SK-N-SH (cell line): Measurements from ENCODE around the gene CRACR2A. TPM values are rescaled to one million over a fixed set of nuclear protein-coding genes. Genes with fewer than 3 reads are reported as not detected.

Source experiments
- CTCF ChIA-PET: fragments of 300-600, 350-600 bp; formaldehyde crosslinking; extraction: SDS; loops from one replicate; lab custom pipeline; 2021; lab: Yijun Ruan, JAX
- POLR2A ChIA-PET: fragments of 350-600 bp; sonication (Branson Sonifier 250); formaldehyde crosslinking; extraction: SDS; loops from one replicate; lab custom pipeline; 2020; ENCODE audit warnings: antibody characterized with exemption, inconsistent platforms; lab: Yijun Ruan, JAX
- DNase-seq: peaks from one replicate; pipeline ENCODE4 v3.0.0; 2012
- H2AFZ ChIP-seq: fragments of 200-600 bp; sonication (generic); 2 replicates; pipeline ENCODE4 v1.8.1; 2016; ENCODE audit warnings: antibody characterized with exemption, mild to moderate bottlenecking, low read depth
- H3F3A ChIP-seq: fragments of 200-600 bp; sonication (generic); replicated peaks from 2 replicates; pipeline ENCODE3; 2016; ENCODE audit warnings: antibody characterized with exemption, mild to moderate bottlenecking; ENCODE audit not compliant: insufficient read depth
- H3K27ac ChIP-seq, 2 experiments: fragments of 200-500 bp in 1 of 2; fragments of 200-600 bp in 1 of 2; sonication (Bioruptor generic) in 1 of 2; sonication (generic), shearing (Covaris generic) in 1 of 2; 2 replicates each; pipeline versions ENCODE4 v1.5.1 to v1.6.1; 2014 to 2016; ENCODE audit warnings: low read depth in 2 of 2, inconsistent platforms in 1 of 2, low read length in 1 of 2, mild to moderate bottlenecking in 1 of 2, mixed read lengths in 1 of 2
- H3K27me3 ChIP-seq: fragments of 200-600 bp; sonication (generic), shearing (Covaris generic); 2 replicates; pipeline ENCODE4 v1.6.1; 2016; ENCODE audit warnings: mixed run types; ENCODE audit not compliant: insufficient read depth
- H3K36me3 ChIP-seq, 2 experiments: fragments of 200-500 bp in 1 of 2; fragments of 200-600 bp in 1 of 2; sonication (Bioruptor generic) in 1 of 2; sonication (generic) in 1 of 2; replicated peaks in 1 of 2; 2 replicates each; pipeline versions ENCODE3 to v1.5.1; 2014 to 2016; ENCODE audit warnings: low read length in 1 of 2, mild to moderate bottlenecking in 1 of 2; ENCODE audit not compliant: insufficient read depth in 2 of 2, control insufficient read depth in 1 of 2
- H3K4me1 ChIP-seq, 2 experiments: fragments of 200-500 bp in 1 of 2; fragments of 200-600 bp in 1 of 2; sonication (Bioruptor generic) in 1 of 2; sonication (generic), shearing (Covaris generic) in 1 of 2; 2 replicates each; pipeline versions ENCODE4 v1.5.1 to v1.6.1; 2014 to 2016; ENCODE audit warnings: low read depth in 1 of 2, low read length in 1 of 2, mixed run types in 1 of 2; ENCODE audit not compliant: insufficient read depth in 2 of 2, control insufficient read depth in 1 of 2
- H3K4me2 ChIP-seq: fragments of 200-600 bp; sonication (generic), shearing (Covaris generic); 2 replicates; pipeline ENCODE4 v1.6.1; 2017; ENCODE audit warnings: mixed run types
- H3K4me3 ChIP-seq, 2 experiments: fragments of 200-500 bp in 1 of 2; fragments of 200-600 bp in 1 of 2; sonication (Bioruptor generic) in 1 of 2; sonication (generic), shearing (Covaris generic) in 1 of 2; 2 replicates each; pipeline versions ENCODE4 v1.5.1 to v1.8.1; 2014 to 2016; ENCODE audit warnings: low read depth in 2 of 2, inconsistent platforms in 1 of 2, low read length in 1 of 2, mild to moderate bottlenecking in 1 of 2, mixed read lengths in 1 of 2, moderate library complexity in 1 of 2
- H3K79me2 ChIP-seq: fragments of 200-600 bp; sonication (generic); 2 replicates; pipeline ENCODE4 v1.8.1; 2017; ENCODE audit warnings: mild to moderate bottlenecking; ENCODE audit not compliant: insufficient read depth
- H3K9ac ChIP-seq: fragments of 200-600 bp; sonication (generic); 2 replicates; pipeline ENCODE4 v1.6.1; 2017; ENCODE audit warnings: mixed run types
- H3K9me2 ChIP-seq: fragments of 200-600 bp; sonication (generic); 2 replicates; pipeline ENCODE4 v1.6.1; 2017; ENCODE audit warnings: mixed run types
- H3K9me3 ChIP-seq: fragments of 200-600 bp; sonication (generic); 2 replicates; pipeline ENCODE4 v1.6.1; 2017; ENCODE audit warnings: mixed run types, mild to moderate bottlenecking, moderate library complexity
- H4K20me1 ChIP-seq: fragments of 200-600 bp; sonication (generic); 2 replicates; pipeline ENCODE4 v1.6.1; 2017; ENCODE audit warnings: mild to moderate bottlenecking, mixed run types; ENCODE audit not compliant: insufficient read depth
- CHD2 ChIP-seq: fragments of 150-350 bp; IDR thresholded peaks from 2 replicates; pipeline ENCODE4 v1.6.1; 2018; ENCODE audit warnings: low read length; ENCODE audit not compliant: partially characterized antibody
- EZH2phosphoT487 ChIP-seq: fragments of 200-600 bp; sonication (generic); IDR thresholded peaks from 2 replicates; pipeline ENCODE4 v1.6.1; 2017; ENCODE audit warnings: low read depth, mixed run types, mild to moderate bottlenecking, antibody characterized with exemption, moderate library complexity, borderline replicate concordance
- FOSL2 ChIP-seq: IDR thresholded peaks from 2 replicates; pipeline ENCODE4 v1.4.0; 2012; ENCODE audit warnings: low read depth, mild to moderate bottlenecking, moderate library complexity, borderline replicate concordance
- FOXJ3 ChIP-seq: sonication (generic); formaldehyde crosslinking; IDR thresholded peaks from 2 replicates; pipeline ENCODE4 v1.5.1; 2020; ENCODE audit warnings: mild to moderate bottlenecking, missing genetic modification reagents
- FOXM1 ChIP-seq: IDR thresholded peaks from 2 replicates; pipeline ENCODE4 v1.4.0; 2012; ENCODE audit warnings: low read depth, mild to moderate bottlenecking
- GABPA ChIP-seq: IDR thresholded peaks from 2 replicates; pipeline ENCODE4 v1.4.0; 2012; ENCODE audit warnings: low read depth, mild to moderate bottlenecking
- GATA2 ChIP-seq: sonication (generic); formaldehyde crosslinking; IDR thresholded peaks from 2 replicates; pipeline ENCODE4 v1.5.0; 2020; ENCODE audit warnings: mild to moderate bottlenecking, missing genetic modification reagents
- JUND ChIP-seq: IDR thresholded peaks from 2 replicates; pipeline ENCODE4 v1.4.0; 2012
- MEF2A ChIP-seq: IDR thresholded peaks from 2 replicates; pipeline ENCODE4 v1.4.0; 2012; ENCODE audit warnings: low read depth, borderline replicate concordance
- MXI1 ChIP-seq: IDR thresholded peaks from 2 replicates; pipeline ENCODE4 v1.6.1; 2012; ENCODE audit warnings: mild to moderate bottlenecking, low read depth, low read length, improper control_type of control experiment
- NRF1 ChIP-seq: IDR thresholded peaks from 2 replicates; pipeline ENCODE4 v1.6.1; 2012; ENCODE audit warnings: low read depth, mild to moderate bottlenecking, low read length
- RAD21 ChIP-seq: IDR thresholded peaks from 2 replicates; pipeline ENCODE4 v1.6.1; 2012; ENCODE audit warnings: mild to moderate bottlenecking, low read length
- RXRA ChIP-seq: IDR thresholded peaks from 2 replicates; pipeline ENCODE4 v1.4.0; 2012; ENCODE audit warnings: low read depth, mild to moderate bottlenecking, borderline replicate concordance
- SIN3A ChIP-seq: IDR thresholded peaks from 2 replicates; pipeline ENCODE4 v1.6.1; 2012; ENCODE audit warnings: low read depth, mild to moderate bottlenecking, low read length, moderate library complexity, borderline replicate concordance
- SMC3 ChIP-seq: IDR thresholded peaks from 2 replicates; pipeline ENCODE4 v1.6.1; 2012; ENCODE audit warnings: low read depth, low read length, improper control_type of control experiment
- TAF1 ChIP-seq: IDR thresholded peaks from 2 replicates; pipeline ENCODE4 v1.6.1; 2012; ENCODE audit warnings: low read depth, mild to moderate bottlenecking, low read length, moderate library complexity, borderline replicate concordance
- TCF12 ChIP-seq: IDR thresholded peaks from 2 replicates; pipeline ENCODE4 v1.4.0; 2012
- TEAD4 ChIP-seq: IDR thresholded peaks from 2 replicates; pipeline ENCODE4 v1.4.0; 2012; ENCODE audit warnings: mild to moderate bottlenecking, borderline replicate concordance; ENCODE audit not compliant: insufficient read depth
- whole genome bisulfite sequencing: methylation state at CpG from one replicate; pipeline ENCODE4 v1.1.6; 2017; ENCODE audit warnings: low lambda C conversion rate; 5-methylcytosine and 5-hydroxymethylcytosine counted together
- polyA plus RNA-seq, 3 experiments: library from polyadenylated mRNA; depleted of rRNA; stranded (reverse); fragments of >200 nt; gene quantifications; 2 replicates each; pipeline ENCODE4 v1.2.3, GENCODE V29; 2012
- TF ChIP-seq, protein P1 (sequence below): fragments of 150-350 bp; IDR thresholded peaks from 2 replicates; pipeline ENCODE4 v1.6.1; 2017; ENCODE audit warnings: antibody characterized with exemption, low read length, low read depth, borderline replicate concordance
- TF ChIP-seq, protein P2 (sequence below): IDR thresholded peaks from 2 replicates; pipeline ENCODE4 v1.4.0; 2012; ENCODE audit warnings: low read depth, borderline replicate concordance
- TF ChIP-seq, protein P3 (sequence below): fragments of 200-600 bp; sonication (generic); IDR thresholded peaks from 2 replicates; pipeline ENCODE4 v1.6.1; 2017; ENCODE audit warnings: antibody characterized with exemption, mild to moderate bottlenecking, moderate library complexity
- TF ChIP-seq, protein P4 (sequence below): IDR thresholded peaks from 2 replicates; pipeline ENCODE4 v1.4.0; 2012; ENCODE audit warnings: low read depth

The CRACR2A gene
- polyA plus RNA-seq, 1 of the 3 experiments (the other 2 are of a cell fraction): 0.12 TPM

DNA sequence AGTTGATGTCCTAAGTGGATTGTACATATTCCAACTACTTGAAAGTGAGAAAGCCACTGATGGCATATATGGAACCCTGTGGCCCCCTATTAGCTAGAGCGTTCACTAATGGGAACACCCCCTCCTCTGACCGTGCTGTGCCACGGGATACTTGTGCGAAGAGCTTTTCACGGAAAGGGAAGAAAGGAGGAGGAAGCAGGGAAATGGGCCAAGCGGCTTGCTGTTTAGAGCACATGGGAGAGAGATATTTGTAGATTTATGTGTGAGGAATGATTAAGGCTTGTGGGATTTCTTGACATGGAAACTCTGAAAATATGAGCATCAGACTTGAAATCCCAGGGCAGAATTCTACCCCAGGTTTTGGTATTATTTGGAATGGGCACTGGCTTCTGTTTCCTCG is 132.1 kb downstream of the CRACR2A start (continued):
- TF ChIP-seq, protein P1, sequence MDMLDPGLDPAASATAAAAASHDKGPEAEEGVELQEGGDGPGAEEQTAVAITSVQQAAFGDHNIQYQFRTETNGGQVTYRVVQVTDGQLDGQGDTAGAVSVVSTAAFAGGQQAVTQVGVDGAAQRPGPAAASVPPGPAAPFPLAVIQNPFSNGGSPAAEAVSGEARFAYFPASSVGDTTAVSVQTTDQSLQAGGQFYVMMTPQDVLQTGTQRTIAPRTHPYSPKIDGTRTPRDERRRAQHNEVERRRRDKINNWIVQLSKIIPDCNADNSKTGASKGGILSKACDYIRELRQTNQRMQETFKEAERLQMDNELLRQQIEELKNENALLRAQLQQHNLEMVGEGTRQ: no peak
- TF ChIP-seq FOXJ3 (no peak), FOXM1 (no peak), TEAD4 (no peak), GATA2 (CRISPR knock-in tag) (no peak), EZH2phosphoT487 (no peak), RAD21 (no peak)

DNA sequence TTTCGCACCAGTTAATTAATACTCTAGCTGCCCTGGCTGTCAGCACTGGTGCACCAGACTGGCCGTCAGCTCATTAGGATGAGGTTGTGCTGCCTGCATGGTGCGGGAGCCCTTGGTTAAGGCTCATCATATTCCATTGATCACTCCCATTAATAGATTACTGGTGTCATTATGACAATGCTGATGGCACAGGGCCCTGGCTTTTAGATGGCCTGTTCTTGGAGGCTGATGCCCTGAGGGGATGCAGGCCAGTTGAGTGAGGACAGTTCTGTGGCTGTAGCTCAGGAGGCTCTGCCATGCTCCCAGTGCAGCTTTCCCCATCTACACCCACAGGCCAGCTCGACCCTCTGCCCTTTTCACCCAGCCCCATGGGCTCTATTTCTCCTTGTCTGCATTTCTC is 135.3 kb downstream of the CRACR2A start:
- H2AFZ ChIP-seq: no peak overlapping the region
- H3K9me2 ChIP-seq: no peaks in the 10 kb centered on the region
- no peak overlapping the region for H3K9ac ChIP-seq
- no peaks in the 10 kb centered on the region; the same call in 1 of the 2 replicates for H3K27me3 ChIP-seq
- ChIA-PET POLR2A (interaction anchor here (1.2 kb wide), 1 partner anchor 13 kb away, joined by 4 read pairs; no protein-coding TSS in a partner anchor), CTCF (interaction anchor here (1.2 kb wide), 2 partner anchors 9 to 318 kb away, joined by 3 to 5 read pairs; no protein-coding TSS in a partner anchor)
- H3K27ac ChIP-seq: no peak overlapping the region
- no peaks in the 10 kb centered on the region for H4K20me1 ChIP-seq
- H3F3A ChIP-seq: no peaks in the 10 kb centered on the region
- H3K36me3 ChIP-seq: no peaks in the 10 kb centered on the region
- no peaks in the 10 kb centered on the region for H3K79me2 ChIP-seq
- H3K4me2 ChIP-seq: no peak overlapping the region
- H3K4me1 ChIP-seq: peaks cover 0 to 4% of the 10 kb centered on the region in 2 experiments; a peak in 1 of 4 replicates
- WGBS: 38% methylated on average over 4 of the region's 4 CpGs
- no peak for DNase-seq
- H3K9me3 ChIP-seq: no peaks in the 10 kb centered on the region
- no peak for TF ChIP-seq TCF12
- TF ChIP-seq MXI1: no peak
- TF ChIP-seq CHD2: no peak
- TF ChIP-seq MEF2A: no peak
- no peak for TF ChIP-seq RXRA
- no peak for TF ChIP-seq SIN3A
- TF ChIP-seq TEAD4: no peak
- TF ChIP-seq, protein P2, sequence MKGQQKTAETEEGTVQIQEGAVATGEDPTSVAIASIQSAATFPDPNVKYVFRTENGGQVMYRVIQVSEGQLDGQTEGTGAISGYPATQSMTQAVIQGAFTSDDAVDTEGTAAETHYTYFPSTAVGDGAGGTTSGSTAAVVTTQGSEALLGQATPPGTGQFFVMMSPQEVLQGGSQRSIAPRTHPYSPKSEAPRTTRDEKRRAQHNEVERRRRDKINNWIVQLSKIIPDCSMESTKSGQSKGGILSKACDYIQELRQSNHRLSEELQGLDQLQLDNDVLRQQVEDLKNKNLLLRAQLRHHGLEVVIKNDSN: no peak
- TF ChIP-seq, protein P3, sequence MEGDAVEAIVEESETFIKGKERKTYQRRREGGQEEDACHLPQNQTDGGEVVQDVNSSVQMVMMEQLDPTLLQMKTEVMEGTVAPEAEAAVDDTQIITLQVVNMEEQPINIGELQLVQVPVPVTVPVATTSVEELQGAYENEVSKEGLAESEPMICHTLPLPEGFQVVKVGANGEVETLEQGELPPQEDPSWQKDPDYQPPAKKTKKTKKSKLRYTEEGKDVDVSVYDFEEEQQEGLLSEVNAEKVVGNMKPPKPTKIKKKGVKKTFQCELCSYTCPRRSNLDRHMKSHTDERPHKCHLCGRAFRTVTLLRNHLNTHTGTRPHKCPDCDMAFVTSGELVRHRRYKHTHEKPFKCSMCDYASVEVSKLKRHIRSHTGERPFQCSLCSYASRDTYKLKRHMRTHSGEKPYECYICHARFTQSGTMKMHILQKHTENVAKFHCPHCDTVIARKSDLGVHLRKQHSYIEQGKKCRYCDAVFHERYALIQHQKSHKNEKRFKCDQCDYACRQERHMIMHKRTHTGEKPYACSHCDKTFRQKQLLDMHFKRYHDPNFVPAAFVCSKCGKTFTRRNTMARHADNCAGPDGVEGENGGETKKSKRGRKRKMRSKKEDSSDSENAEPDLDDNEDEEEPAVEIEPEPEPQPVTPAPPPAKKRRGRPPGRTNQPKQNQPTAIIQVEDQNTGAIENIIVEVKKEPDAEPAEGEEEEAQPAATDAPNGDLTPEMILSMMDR: no peak
- TF ChIP-seq GATA2 (CRISPR knock-in tag): no peak
- no peak for TF ChIP-seq GABPA
- no peak for TF ChIP-seq SMC3
- TF ChIP-seq JUND: no peak
- TF ChIP-seq, protein P1: no peak
- TF ChIP-seq TAF1: no peak
- TF ChIP-seq, protein P4, sequence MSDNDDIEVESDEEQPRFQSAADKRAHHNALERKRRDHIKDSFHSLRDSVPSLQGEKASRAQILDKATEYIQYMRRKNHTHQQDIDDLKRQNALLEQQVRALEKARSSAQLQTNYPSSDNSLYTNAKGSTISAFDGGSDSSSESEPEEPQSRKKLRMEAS: no peak
- TF ChIP-seq FOXJ3: no peak
- TF ChIP-seq NRF1: no peak
- no peak for TF ChIP-seq FOSL2
- no peak overlapping the region for H3K4me3 ChIP-seq
